SK-N-SH treated with all-trans-retinoic acid at 6 μM for 48 hours (cell line): ENCODE results near the gene PRPF31.

Source experiments
- CSDC2 ChIP-seq: fragments of 250-450 bp; sonication (Bioruptor Pico); IDR thresholded peaks from 2 replicates; pipeline ENCODE4 v1.5.0; 2020; ENCODE audit warnings: mild to moderate bottlenecking, moderate library complexity
- ESRRG ChIP-seq: fragments of 250-450 bp; sonication (Bioruptor Pico); IDR thresholded peaks from 2 replicates; pipeline ENCODE4 v1.6.1; 2021; ENCODE audit warnings: mild to moderate bottlenecking
- ISL1 ChIP-seq: fragments of 250-450 bp; sonication (Bioruptor Pico); IDR thresholded peaks from 2 replicates; pipeline ENCODE4 v2.1.2; 2022; ENCODE audit warnings: mild to moderate bottlenecking, moderate library complexity
- OSR1 ChIP-seq: fragments of 250-450 bp; sonication (Bioruptor Pico); IDR thresholded peaks from 2 replicates; pipeline ENCODE4 v1.8.0; 2022; ENCODE audit warnings: moderate library complexity, mild to moderate bottlenecking, inconsistent platforms
- RARB ChIP-seq: fragments of 250-450 bp; sonication (Bioruptor Pico); IDR thresholded peaks from 2 replicates; pipeline ENCODE4 v1.8.0; 2021; ENCODE audit warnings: mild to moderate bottlenecking, moderate library complexity
- SNAI2 ChIP-seq: fragments of 250-450 bp; sonication (Bioruptor Pico); IDR thresholded peaks from 2 replicates; pipeline ENCODE4 v1.5.0; 2020; ENCODE audit warnings: mild to moderate bottlenecking, moderate library complexity
- TCF4 ChIP-seq: fragments of 250-450 bp; sonication (Bioruptor Pico); IDR thresholded peaks from 2 replicates; pipeline ENCODE4 v1.8.0; 2021; ENCODE audit warnings: mild to moderate bottlenecking, moderate library complexity, borderline replicate concordance
- ZC3H10 ChIP-seq: fragments of 250-450 bp; sonication (Bioruptor Pico); IDR thresholded peaks from 2 replicates; pipeline ENCODE4 v1.5.1; 2021; ENCODE audit warnings: mild to moderate bottlenecking, moderate library complexity
- ZNF70 ChIP-seq: fragments of 450-650 bp; formaldehyde crosslinking; IDR thresholded peaks from 2 replicates; pipeline ENCODE4 v1.5.0; 2020; ENCODE audit warnings: mild to moderate bottlenecking, moderate library complexity
- TF ChIP-seq, protein P1 (sequence below): fragments of 250-450 bp; sonication (Bioruptor Pico); IDR thresholded peaks from 2 replicates; pipeline ENCODE4 v1.8.0; 2020; ENCODE audit warnings: mild to moderate bottlenecking, moderate library complexity, borderline replicate concordance
- TF ChIP-seq, protein P2 (sequence below): fragments of 250-450 bp; sonication (Bioruptor Pico); IDR thresholded peaks from 2 replicates; pipeline ENCODE4 v1.8.0; 2021; ENCODE audit warnings: low read depth, mild to moderate bottlenecking, moderate library complexity, borderline replicate concordance
- TF ChIP-seq, protein P3 (sequence below): fragments of 250-450 bp; sonication (Bioruptor Pico); IDR thresholded peaks from 2 replicates; pipeline ENCODE4 v1.5.1; 2020; ENCODE audit warnings: low read depth, mild to moderate bottlenecking, moderate library complexity
- TF ChIP-seq, protein P4 (sequence below): fragments of 250-450 bp; sonication (Bioruptor Pico); IDR thresholded peaks from 2 replicates; pipeline ENCODE4 v1.5.0; 2020; ENCODE audit warnings: mild to moderate bottlenecking, moderate library complexity

DNA sequence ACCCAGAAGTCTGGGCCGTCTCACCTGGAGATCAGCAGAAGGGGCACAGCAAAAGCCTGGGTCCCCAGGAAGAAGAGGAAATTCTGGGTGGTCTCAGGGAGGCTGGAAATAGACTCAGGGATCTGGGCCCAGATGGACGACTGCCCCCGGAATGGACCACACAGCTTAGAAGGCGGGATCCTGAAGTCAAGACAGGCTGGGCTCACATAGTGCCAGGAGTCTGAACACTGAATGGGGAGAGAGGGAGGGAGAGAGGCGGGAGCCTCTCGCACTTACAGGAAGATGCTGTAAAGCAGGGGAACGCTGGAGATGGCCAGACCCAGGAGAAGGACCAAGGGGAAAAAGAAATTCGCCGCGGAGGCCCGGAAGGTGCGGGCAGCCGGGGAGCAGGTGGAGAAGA, 45.3 kb downstream of the PRPF31 start:
- TF ChIP-seq, protein P1, sequence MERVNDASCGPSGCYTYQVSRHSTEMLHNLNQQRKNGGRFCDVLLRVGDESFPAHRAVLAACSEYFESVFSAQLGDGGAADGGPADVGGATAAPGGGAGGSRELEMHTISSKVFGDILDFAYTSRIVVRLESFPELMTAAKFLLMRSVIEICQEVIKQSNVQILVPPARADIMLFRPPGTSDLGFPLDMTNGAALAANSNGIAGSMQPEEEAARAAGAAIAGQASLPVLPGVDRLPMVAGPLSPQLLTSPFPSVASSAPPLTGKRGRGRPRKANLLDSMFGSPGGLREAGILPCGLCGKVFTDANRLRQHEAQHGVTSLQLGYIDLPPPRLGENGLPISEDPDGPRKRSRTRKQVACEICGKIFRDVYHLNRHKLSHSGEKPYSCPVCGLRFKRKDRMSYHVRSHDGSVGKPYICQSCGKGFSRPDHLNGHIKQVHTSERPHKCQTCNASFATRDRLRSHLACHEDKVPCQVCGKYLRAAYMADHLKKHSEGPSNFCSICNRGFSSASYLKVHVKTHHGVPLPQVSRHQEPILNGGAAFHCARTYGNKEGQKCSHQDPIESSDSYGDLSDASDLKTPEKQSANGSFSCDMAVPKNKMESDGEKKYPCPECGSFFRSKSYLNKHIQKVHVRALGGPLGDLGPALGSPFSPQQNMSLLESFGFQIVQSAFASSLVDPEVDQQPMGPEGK (CRISPR knock-in tag), result no peak
- TF ChIP-seq SNAI2 (CRISPR knock-in tag) (no peak), ESRRG (CRISPR knock-in tag) (no peak), RARB (CRISPR knock-in tag) (no peak), TCF4 (no peak), ZC3H10 (CRISPR knock-in tag) (no peak), CSDC2 (CRISPR knock-in tag) (no peak), OSR1 (no peak), ZNF70 (CRISPR knock-in tag) (no peak), ISL1 (CRISPR knock-in tag) (no peak)
- TF ChIP-seq, protein P2, sequence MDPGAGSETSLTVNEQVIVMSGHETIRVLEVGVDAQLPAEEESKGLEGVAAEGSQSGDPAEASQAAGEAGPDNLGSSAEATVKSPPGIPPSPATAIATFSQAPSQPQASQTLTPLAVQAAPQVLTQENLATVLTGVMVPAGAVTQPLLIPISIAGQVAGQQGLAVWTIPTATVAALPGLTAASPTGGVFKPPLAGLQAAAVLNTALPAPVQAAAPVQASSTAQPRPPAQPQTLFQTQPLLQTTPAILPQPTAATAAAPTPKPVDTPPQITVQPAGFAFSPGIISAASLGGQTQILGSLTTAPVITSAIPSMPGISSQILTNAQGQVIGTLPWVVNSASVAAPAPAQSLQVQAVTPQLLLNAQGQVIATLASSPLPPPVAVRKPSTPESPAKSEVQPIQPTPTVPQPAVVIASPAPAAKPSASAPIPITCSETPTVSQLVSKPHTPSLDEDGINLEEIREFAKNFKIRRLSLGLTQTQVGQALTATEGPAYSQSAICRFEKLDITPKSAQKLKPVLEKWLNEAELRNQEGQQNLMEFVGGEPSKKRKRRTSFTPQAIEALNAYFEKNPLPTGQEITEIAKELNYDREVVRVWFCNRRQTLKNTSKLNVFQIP, result no peak
- TF ChIP-seq, protein P3, sequence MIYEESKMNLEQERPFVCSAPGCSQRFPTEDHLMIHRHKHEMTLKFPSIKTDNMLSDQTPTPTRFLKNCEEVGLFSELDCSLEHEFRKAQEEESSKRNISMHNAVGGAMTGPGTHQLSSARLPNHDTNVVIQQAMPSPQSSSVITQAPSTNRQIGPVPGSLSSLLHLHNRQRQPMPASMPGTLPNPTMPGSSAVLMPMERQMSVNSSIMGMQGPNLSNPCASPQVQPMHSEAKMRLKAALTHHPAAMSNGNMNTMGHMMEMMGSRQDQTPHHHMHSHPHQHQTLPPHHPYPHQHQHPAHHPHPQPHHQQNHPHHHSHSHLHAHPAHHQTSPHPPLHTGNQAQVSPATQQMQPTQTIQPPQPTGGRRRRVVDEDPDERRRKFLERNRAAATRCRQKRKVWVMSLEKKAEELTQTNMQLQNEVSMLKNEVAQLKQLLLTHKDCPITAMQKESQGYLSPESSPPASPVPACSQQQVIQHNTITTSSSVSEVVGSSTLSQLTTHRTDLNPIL, result no peak
- TF ChIP-seq, protein P4, sequence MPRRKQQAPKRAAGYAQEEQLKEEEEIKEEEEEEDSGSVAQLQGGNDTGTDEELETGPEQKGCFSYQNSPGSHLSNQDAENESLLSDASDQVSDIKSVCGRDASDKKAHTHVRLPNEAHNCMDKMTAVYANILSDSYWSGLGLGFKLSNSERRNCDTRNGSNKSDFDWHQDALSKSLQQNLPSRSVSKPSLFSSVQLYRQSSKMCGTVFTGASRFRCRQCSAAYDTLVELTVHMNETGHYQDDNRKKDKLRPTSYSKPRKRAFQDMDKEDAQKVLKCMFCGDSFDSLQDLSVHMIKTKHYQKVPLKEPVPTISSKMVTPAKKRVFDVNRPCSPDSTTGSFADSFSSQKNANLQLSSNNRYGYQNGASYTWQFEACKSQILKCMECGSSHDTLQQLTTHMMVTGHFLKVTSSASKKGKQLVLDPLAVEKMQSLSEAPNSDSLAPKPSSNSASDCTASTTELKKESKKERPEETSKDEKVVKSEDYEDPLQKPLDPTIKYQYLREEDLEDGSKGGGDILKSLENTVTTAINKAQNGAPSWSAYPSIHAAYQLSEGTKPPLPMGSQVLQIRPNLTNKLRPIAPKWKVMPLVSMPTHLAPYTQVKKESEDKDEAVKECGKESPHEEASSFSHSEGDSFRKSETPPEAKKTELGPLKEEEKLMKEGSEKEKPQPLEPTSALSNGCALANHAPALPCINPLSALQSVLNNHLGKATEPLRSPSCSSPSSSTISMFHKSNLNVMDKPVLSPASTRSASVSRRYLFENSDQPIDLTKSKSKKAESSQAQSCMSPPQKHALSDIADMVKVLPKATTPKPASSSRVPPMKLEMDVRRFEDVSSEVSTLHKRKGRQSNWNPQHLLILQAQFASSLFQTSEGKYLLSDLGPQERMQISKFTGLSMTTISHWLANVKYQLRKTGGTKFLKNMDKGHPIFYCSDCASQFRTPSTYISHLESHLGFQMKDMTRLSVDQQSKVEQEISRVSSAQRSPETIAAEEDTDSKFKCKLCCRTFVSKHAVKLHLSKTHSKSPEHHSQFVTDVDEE (CRISPR knock-in tag), result no peak
